Effector memory CD4-positive, alpha-beta T cell (primary cell): Measurements from ENCODE around the gene IQSEC3.

Experiments
- DNase-seq, 3 donors: peaks; one replicate each; pipeline ENCODE4 v3.0.0-alpha.2; 2020
- H3K27ac ChIP-seq: 2 replicates; pipeline ENCODE4 v1.7.0; 2013; ENCODE audit warnings: mild to moderate bottlenecking, low read length, moderate library complexity; ENCODE audit not compliant: insufficient read depth, poor library complexity, severe bottlenecking
- H3K27me3 ChIP-seq: replicated peaks from 2 replicates; pipeline ENCODE4 v1.7.0; 2013; ENCODE audit warnings: mild to moderate bottlenecking, low read length; ENCODE audit not compliant: insufficient read depth, control insufficient read depth, poor library complexity, severe bottlenecking
- H3K36me3 ChIP-seq: 2 replicates; pipeline ENCODE4 v1.7.0; 2013; ENCODE audit warnings: mild to moderate bottlenecking, low read length, moderate library complexity; ENCODE audit not compliant: control insufficient read depth, insufficient read depth
- H3K4me1 ChIP-seq: 2 replicates; pipeline ENCODE4 v1.7.0; 2013; ENCODE audit warnings: low read length, mild to moderate bottlenecking; ENCODE audit not compliant: control insufficient read depth, insufficient read depth, poor library complexity, severe bottlenecking
- H3K4me3 ChIP-seq: 2 replicates; pipeline ENCODE4 v1.7.0; 2013; ENCODE audit warnings: low read length, low read depth, mild to moderate bottlenecking; ENCODE audit not compliant: insufficient read depth, poor library complexity, severe bottlenecking
- H3K9me3 ChIP-seq: 2 replicates; pipeline ENCODE4 v1.7.0; 2013; ENCODE audit warnings: mild to moderate bottlenecking, low read length, moderate library complexity; ENCODE audit not compliant: control insufficient read depth

The IQSEC3 gene

GRCh38 chr12:193261-193660, 126.7 kb downstream of the IQSEC3 start:
- Histone ChIP-seq H3K9me3 (no peaks in the 10 kb centered on the region), H3K27ac (no peak overlapping the region), H3K4me1 (no peaks in the 10 kb centered on the region), H3K4me3 (no peak overlapping the region), H3K27me3 (peaks cover 10% of the 10 kb centered on the region), H3K36me3 (no peaks in the 10 kb centered on the region)
- no peak for DNase-seq

DNA sequence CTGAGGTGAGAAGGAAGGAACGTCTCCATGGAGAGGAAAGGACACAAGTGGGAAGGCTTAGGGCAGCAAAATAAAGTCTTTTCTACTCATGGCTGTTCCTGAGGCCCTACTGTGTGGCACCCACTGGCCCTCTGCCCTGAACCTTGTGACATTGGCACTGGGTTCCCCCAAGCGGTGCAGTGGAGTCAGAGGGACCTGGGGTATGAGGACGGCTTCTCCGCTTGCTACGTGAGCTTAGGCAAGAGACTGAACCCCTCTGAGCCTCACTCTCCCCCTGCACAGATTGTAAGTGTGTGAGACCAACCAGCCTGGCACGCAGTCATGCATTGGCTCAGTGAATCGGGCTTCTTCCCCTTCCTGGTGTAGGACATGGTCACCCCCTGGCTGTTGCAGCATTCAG, 127.7 kb downstream of the IQSEC3 start:
- H3K27ac ChIP-seq: no peak overlapping the region
- H3K36me3 ChIP-seq: no peaks in the 10 kb centered on the region
- H3K27me3 ChIP-seq: peaks cover 10% of the 10 kb centered on the region
- no peak for DNase-seq
- H3K4me3 ChIP-seq: no peak overlapping the region
- no peaks in the 10 kb centered on the region for H3K4me1 ChIP-seq
- no peaks in the 10 kb centered on the region for H3K9me3 ChIP-seq

DNA sequence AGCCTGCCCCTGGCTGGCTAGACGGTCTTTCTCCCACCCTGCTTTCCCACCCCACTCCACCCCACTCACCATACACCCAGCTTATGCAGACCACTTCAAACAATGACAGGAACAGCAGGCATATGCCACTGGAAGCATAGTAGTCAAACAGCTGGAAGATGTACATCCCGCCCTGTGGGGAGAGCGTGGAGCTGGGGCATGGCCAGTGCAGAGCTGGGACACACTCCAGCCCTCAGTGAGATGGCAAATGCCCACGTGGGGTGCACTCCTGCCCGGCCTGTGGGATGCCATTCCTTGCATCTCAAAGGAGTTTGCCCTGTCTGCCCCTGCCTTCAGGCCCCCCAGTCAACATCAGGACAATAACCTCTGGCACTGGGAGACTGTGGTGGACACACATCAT, 128.6 kb downstream of the IQSEC3 start:
- Histone ChIP-seq H3K27me3 (peaks cover 5% of the 10 kb centered on the region), H3K36me3 (no peaks in the 10 kb centered on the region), H3K9me3 (no peaks in the 10 kb centered on the region), H3K27ac (no peak overlapping the region), H3K4me3 (no peak overlapping the region), H3K4me1 (no peaks in the 10 kb centered on the region)
- DNase-seq: no peak

DNA sequence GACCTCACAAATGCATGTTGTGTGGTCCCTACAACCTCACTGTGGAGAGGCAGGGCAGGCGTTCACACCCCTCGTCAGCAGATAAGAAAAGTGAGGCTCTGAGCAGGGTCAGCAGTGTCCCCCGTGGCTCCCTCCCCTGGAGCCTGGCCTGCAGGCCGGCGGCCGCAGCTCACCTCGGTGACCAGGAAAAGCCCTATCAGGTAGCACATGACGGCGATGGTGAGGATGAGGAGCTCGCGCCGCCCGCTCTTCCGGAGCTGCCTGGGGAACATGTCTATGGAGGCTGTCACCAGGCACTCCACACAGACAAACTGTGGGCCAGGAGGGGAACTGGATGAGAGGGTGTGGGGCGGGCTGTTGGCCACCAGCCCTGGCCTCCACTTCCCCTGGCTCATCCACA, 129.4 kb downstream of the IQSEC3 start:
- Histone ChIP-seq H3K9me3 (no peaks in the 10 kb centered on the region), H3K4me3 (no peak overlapping the region), H3K27me3 (peaks cover 3% of the 10 kb centered on the region), H3K27ac (no peak overlapping the region), H3K4me1 (no peaks in the 10 kb centered on the region), H3K36me3 (no peaks in the 10 kb centered on the region)
- DNase-seq: no peak

DNA sequence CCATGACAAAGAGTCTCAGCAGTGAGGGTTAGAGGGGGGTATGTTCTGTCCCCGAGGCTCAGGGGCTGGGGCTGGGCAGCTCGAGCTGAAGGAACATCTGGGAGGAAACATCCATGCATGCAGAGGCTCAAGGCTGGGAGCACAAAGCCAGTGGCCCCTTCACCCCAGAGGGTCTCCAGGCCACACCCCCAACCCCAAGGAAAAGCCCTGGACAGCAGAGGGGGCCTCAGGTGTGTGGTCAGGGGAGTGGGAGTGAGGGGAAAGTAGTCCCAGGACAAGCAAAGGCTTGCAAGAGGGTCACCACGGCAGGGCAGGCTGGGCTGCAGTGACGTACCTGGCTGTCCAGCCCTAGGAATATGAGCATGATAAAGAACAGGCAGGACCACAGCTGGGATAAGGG, 129.9 kb downstream of the IQSEC3 start:
- DNase-seq: no peak
- no peak overlapping the region for H3K27ac ChIP-seq
- no peaks in the 10 kb centered on the region for H3K9me3 ChIP-seq
- H3K36me3 ChIP-seq: no peaks in the 10 kb centered on the region
- peaks cover 3% of the 10 kb centered on the region for H3K27me3 ChIP-seq
- no peaks in the 10 kb centered on the region for H3K4me1 ChIP-seq
- H3K4me3 ChIP-seq: no peak overlapping the region

- H3K4me3 ChIP-seq: no peak overlapping the region
- no peaks in the 10 kb centered on the region for H3K36me3 ChIP-seq
- H3K27ac ChIP-seq: no peak overlapping the region
- H3K27me3 ChIP-seq: peaks cover 3% of the 10 kb centered on the region
- DNase-seq: no peak
- no peaks in the 10 kb centered on the region for H3K4me1 ChIP-seq
- H3K9me3 ChIP-seq: no peaks in the 10 kb centered on the region
Observed at GRCh38 chr12:197347-197746, 130.8 kb downstream of the IQSEC3 start.

- peaks cover 3% of the 10 kb centered on the region for H3K27me3 ChIP-seq
- no peaks in the 10 kb centered on the region for H3K9me3 ChIP-seq
- H3K27ac ChIP-seq: no peak overlapping the region
- H3K36me3 ChIP-seq: no peaks in the 10 kb centered on the region
- DNase-seq: no peak
- no peak overlapping the region for H3K4me3 ChIP-seq
- H3K4me1 ChIP-seq: no peaks in the 10 kb centered on the region
Observed at GRCh38 chr12:197911-198695, 131.5 kb downstream of the IQSEC3 start.

GRCh38 chr12:198705-199104, 132.1 kb downstream of the IQSEC3 start:
- Histone ChIP-seq H3K9me3 (no peaks in the 10 kb centered on the region), H3K4me3 (no peak overlapping the region), H3K27me3 (peaks cover 3% of the 10 kb centered on the region), H3K36me3 (no peaks in the 10 kb centered on the region), H3K27ac (no peak overlapping the region), H3K4me1 (no peaks in the 10 kb centered on the region)
- DNase-seq: no peak

DNA sequence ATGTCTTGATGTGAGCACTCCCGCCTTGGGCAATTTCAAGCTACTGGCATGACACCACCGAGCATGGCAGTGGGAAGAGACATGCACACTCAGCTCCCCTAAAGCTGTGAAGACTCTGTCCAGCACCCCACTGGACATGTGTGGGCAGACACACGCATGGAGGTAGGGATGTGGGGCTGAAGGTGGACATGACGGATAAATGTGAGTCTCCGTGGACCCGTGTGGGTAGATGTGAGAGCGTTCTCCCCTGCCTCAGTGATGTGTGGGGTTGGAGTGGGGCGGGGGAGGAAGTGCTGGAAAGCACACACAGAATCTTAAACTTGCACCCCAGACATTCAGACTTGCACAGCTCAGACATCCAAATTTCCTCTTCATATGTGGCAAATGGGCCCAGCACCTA, 134.8 kb downstream of the IQSEC3 start:
- H3K36me3 ChIP-seq: no peaks in the 10 kb centered on the region
- DNase-seq: no peak
- no peak overlapping the region for H3K4me3 ChIP-seq
- H3K27me3 ChIP-seq: no peaks in the 10 kb centered on the region
- H3K4me1 ChIP-seq: no peaks in the 10 kb centered on the region
- no peak overlapping the region for H3K27ac ChIP-seq
- no peaks in the 10 kb centered on the region for H3K9me3 ChIP-seq

DNA sequence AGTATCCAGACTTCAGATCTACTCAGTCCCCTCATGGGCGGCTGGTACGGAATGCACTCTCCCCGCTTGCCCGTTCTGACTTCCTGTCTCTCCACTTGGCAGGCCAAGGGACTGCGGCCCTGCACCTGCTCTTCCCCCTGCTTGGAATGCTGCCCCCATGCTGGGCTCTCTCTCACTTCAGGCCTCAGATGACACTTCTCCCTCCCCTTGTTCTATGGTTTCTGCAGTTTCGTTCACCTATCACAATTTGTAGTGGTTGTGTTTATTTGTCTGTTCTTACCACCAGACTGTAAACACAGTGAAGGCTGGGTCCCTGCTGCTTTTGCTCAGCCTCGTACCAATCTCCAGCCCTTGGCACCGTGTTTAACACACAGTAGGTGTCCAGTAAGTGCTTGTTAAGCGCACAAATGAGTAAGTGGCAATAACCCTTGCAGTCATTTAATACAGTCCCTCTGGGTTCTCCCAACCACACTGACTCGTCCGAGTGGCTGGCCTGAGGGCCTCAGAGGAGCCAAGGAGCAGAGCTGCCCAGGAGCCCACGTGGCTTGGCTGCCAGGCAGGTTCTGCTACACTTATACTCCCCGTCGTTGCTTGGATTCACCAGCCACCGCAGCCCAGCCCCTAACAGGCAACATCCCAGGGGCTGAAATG, 135.6 kb downstream of the IQSEC3 start:
- H3K9me3 ChIP-seq: no peaks in the 10 kb centered on the region
- no peaks in the 10 kb centered on the region for H3K36me3 ChIP-seq
- peaks cover 2% of the 10 kb centered on the region for H3K27me3 ChIP-seq
- H3K4me1 ChIP-seq: no peaks in the 10 kb centered on the region
- H3K4me3 ChIP-seq: no peak overlapping the region
- DNase-seq: no peak
- no peak overlapping the region for H3K27ac ChIP-seq
